Gastroesophageal sphincter (tissue), 4 donors: Measurements from ENCODE around the gene SUGCT. TPM values are rescaled to one million over a fixed set of nuclear protein-coding genes. Genes with fewer than 3 reads are reported as not detected.
A peak's percentile ranks its signal among the peaks of the same experiment; 100 is the strongest.

Experiments used
- ATAC-seq: fragments of 150-250 bp; one replicate; pipeline ENCODE4 v1.9.1; 2016; ENCODE audit warnings: mild to moderate bottlenecking, moderate library complexity
- H3K27ac ChIP-seq, 4 donors: fragments of 200-600 bp; sonication (generic) in 3 of 4; 1 replicate in 3 of 4; 2 replicates in 1 of 4; pipeline ENCODE4 v1.5.1; 2016 to 2019
- H3K27me3 ChIP-seq: fragments of 200-600 bp; sonication (generic); one replicate; pipeline ENCODE4 v1.5.1; 2019
- H3K36me3 ChIP-seq, 2 donors: fragments of 200-600 bp; sonication (generic); one replicate each; pipeline ENCODE4 v1.5.1; 2019; ENCODE audit warnings: control low read depth in 1 of 2
- H3K4me1 ChIP-seq, 3 donors: fragments of 200-600 bp; sonication (generic); 1 replicate in 2 of 3; 2 replicates in 1 of 3; pipeline ENCODE4 v1.5.1; 2016 to 2019; ENCODE audit warnings: control low read depth in 2 of 3
- H3K4me3 ChIP-seq, 2 donors: fragments of 200-600 bp; sonication (generic); one replicate each; pipeline ENCODE4 v1.5.1; 2019; ENCODE audit warnings: mild to moderate bottlenecking in 1 of 2, moderate library complexity in 1 of 2
- H3K9me3 ChIP-seq, 3 donors: fragments of 200-600 bp; sonication (generic); one replicate each; pipeline ENCODE4 v1.5.1; 2017 to 2019; ENCODE audit warnings: control low read depth in 2 of 3
- EP300 ChIP-seq: sonication (generic); formaldehyde crosslinking; IDR thresholded peaks from one replicate; pipeline ENCODE4 v1.6.1; 2017; ENCODE audit warnings: antibody characterized with exemption, mild to moderate bottlenecking
- POLR2A ChIP-seq, 2 donors: fragments of 450-650 bp; IDR thresholded peaks; one replicate each; pipeline ENCODE4 v1.6.1; 2017; ENCODE audit warnings: antibody characterized with exemption in 2 of 2, mild to moderate bottlenecking in 2 of 2, moderate library complexity in 1 of 2
- POLR2AphosphoS5 ChIP-seq: sonication (generic); formaldehyde crosslinking; IDR thresholded peaks from one replicate; pipeline ENCODE4 v1.6.1; 2017; ENCODE audit warnings: antibody characterized with exemption
- WGBS, 2 donors: methylation state at CpG; one replicate each; pipeline ENCODE4 v1.1.5; 2018; ENCODE audit warnings: low coverage in 1 of 2; 5-methylcytosine and 5-hydroxymethylcytosine counted together
- total RNA-seq, 4 donors: library from RNA; depleted of rRNA; stranded (reverse); fragments of >200 nt; gene quantifications; one replicate each; pipeline ENCODE4 v1.1.0, GENCODE V29; 2016
- TF ChIP-seq, protein P1 (sequence below), 4 experiments: fragments of 200-600 bp in 2 of 4; fragments of 450-650 bp in 2 of 4; sonication (generic) in 1 of 4; IDR thresholded peaks; one replicate each; pipeline ENCODE4 v1.5.1; 2017 to 2019; ENCODE audit warnings: antibody characterized with exemption in 4 of 4, mild to moderate bottlenecking in 2 of 4, moderate library complexity in 2 of 4

Gene SUGCT
- total RNA-seq, 4 donors from 2014 or later, result 1.2 to 17.3 (median 10.8) TPM

DNA sequence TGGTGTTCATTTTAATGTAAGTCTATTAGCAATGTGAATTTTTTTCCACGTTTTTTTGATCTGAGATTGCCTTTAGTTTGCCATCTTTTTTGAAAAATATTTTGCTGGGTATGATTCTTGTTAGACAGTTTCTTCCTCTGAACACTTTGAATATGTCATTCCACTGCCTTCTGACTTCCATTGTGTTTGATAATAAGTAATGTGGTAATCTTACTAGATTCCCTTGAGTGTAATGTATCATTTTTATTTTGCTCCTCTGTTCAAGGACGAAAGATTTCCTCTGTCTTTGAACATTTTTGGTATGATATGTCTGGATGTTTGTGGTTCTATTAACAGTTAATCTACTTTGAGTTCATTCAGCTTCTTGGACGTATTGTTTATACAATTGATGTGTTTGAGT, 371.4 kb downstream of the SUGCT start:
- H3K36me3 ChIP-seq, result no peaks in the 10 kb centered on the region
- whole genome bisulfite sequencing, 2 donors, result 66 to 75% methylated on average over 3 of the region's 3 CpGs

GRCh38 chr7:40507166-40507565, 372.4 kb downstream of the SUGCT start:
- ATAC-seq, result no peak
- WGBS, 2 donors, result 79 to 83% methylated on average over 6 of the region's 6 CpGs

More for the DNA sequence above, 371.4 kb downstream of the SUGCT start:
- no peak for ATAC-seq
- Histone ChIP-seq H3K27ac (no peak overlapping the region), H3K4me3 (no peak overlapping the region), H3K4me1 (peaks cover 0 to 10% (median 0%) of the 10 kb centered on the region in 3 donors), H3K9me3 (peaks cover 0 to 6% (median 0%) of the 10 kb centered on the region in 3 donors), H3K27me3 (no peaks in the 10 kb centered on the region)
- TF ChIP-seq EP300, result no peak
- TF ChIP-seq POLR2AphosphoS5, result no peak
- TF ChIP-seq, protein P1, sequence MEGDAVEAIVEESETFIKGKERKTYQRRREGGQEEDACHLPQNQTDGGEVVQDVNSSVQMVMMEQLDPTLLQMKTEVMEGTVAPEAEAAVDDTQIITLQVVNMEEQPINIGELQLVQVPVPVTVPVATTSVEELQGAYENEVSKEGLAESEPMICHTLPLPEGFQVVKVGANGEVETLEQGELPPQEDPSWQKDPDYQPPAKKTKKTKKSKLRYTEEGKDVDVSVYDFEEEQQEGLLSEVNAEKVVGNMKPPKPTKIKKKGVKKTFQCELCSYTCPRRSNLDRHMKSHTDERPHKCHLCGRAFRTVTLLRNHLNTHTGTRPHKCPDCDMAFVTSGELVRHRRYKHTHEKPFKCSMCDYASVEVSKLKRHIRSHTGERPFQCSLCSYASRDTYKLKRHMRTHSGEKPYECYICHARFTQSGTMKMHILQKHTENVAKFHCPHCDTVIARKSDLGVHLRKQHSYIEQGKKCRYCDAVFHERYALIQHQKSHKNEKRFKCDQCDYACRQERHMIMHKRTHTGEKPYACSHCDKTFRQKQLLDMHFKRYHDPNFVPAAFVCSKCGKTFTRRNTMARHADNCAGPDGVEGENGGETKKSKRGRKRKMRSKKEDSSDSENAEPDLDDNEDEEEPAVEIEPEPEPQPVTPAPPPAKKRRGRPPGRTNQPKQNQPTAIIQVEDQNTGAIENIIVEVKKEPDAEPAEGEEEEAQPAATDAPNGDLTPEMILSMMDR (IDR thresholded peaks at IDR 0.05), result no peak
- TF ChIP-seq POLR2A (IDR thresholded peaks at IDR 0.05), result no peak

GRCh38 chr7:40509287-40509996, 374.6 kb downstream of the SUGCT start:
- peak overlapping the region in 1 of 2 donors; percentile 7 for H3K4me3 ChIP-seq
- H3K9me3 ChIP-seq, result peaks cover 0 to 6% (median 0%) of the 10 kb centered on the region in 3 donors
- 60 to 81% methylated on average over 2 to 4 of the region's 4 CpGs for WGBS, 2 donors
- no peak for TF ChIP-seq EP300
- no peak for TF ChIP-seq POLR2A (IDR thresholded peaks at IDR 0.05)
- TF ChIP-seq, protein P1 (IDR thresholded peaks at IDR 0.05), result no peak
- no peak for TF ChIP-seq POLR2AphosphoS5
- ATAC-seq, result no peak
- H3K27me3 ChIP-seq, result no peaks in the 10 kb centered on the region
- H3K27ac ChIP-seq, result peak overlapping the region in 1 of 4 donors; percentile 41
- H3K4me1 ChIP-seq, result peaks cover 0 to 10% (median 0%) of the 10 kb centered on the region in 3 donors
- no peaks in the 10 kb centered on the region for H3K36me3 ChIP-seq

More at GRCh38 chr7:40507166-40507565, 372.4 kb downstream of the SUGCT start:
- TF ChIP-seq POLR2A (IDR thresholded peaks at IDR 0.05) (no peak), POLR2AphosphoS5 (no peak), EP300 (no peak)
- TF ChIP-seq, protein P1 (IDR thresholded peaks at IDR 0.05), result no peak
- H3K9me3 ChIP-seq, result peaks cover 0 to 6% (median 0%) of the 10 kb centered on the region in 3 donors
- no peaks in the 10 kb centered on the region for H3K36me3 ChIP-seq
- H3K27me3 ChIP-seq, result no peaks in the 10 kb centered on the region
- no peak overlapping the region for H3K4me3 ChIP-seq
- no peak overlapping the region for H3K27ac ChIP-seq
- peaks cover 0 to 10% (median 0%) of the 10 kb centered on the region in 3 donors for H3K4me1 ChIP-seq

DNA sequence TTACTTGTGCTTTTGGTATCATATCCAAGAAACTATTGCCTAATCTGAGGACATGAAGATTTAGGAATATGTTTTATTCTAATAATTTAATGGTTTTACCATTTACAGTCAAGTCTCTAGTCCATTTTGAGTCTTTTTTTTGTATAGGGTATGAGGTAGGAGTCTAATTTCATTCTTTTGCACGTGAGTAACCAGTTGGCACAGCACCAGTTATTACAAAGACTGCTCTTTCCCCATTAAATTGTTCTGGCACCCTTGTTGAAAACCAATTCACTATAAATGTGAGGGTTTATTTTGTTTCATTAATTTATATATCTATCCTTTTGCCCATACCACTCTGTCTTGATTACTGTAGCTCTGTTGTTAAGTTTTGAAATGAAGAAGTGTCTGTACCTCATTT, 381.6 kb downstream of the SUGCT start:
- H3K4me1 ChIP-seq, result peaks cover 0 to 4% (median 0%) of the 10 kb centered on the region in 3 donors
- TF ChIP-seq EP300 (no peak), POLR2A (IDR thresholded peaks at IDR 0.05) (no peak), POLR2AphosphoS5 (no peak)
- TF ChIP-seq, protein P1 (IDR thresholded peaks at IDR 0.05), result no peak
- 10 to 23% methylated on average over 1 of the region's 1 CpG for WGBS, 2 donors
- no peak overlapping the region for H3K27ac ChIP-seq
- H3K36me3 ChIP-seq, result no peaks in the 10 kb centered on the region
- ATAC-seq, result no peak
- H3K27me3 ChIP-seq, result no peaks in the 10 kb centered on the region
- H3K9me3 ChIP-seq, result no peaks in the 10 kb centered on the region
- H3K4me3 ChIP-seq, result no peak overlapping the region

- Histone ChIP-seq H3K36me3 (no peaks in the 10 kb centered on the region), H3K27ac (no peak overlapping the region), H3K4me1 (peaks cover 0 to 4% (median 0%) of the 10 kb centered on the region in 3 donors), H3K27me3 (no peaks in the 10 kb centered on the region), H3K9me3 (no peaks in the 10 kb centered on the region), H3K4me3 (no peak overlapping the region)
- 87 to 90% methylated on average over 3 of the region's 3 CpGs for WGBS, 2 donors
- no peak for ATAC-seq
- TF ChIP-seq, protein P1 (IDR thresholded peaks at IDR 0.05), result no peak
- TF ChIP-seq EP300 (no peak), POLR2A (IDR thresholded peaks at IDR 0.05) (no peak), POLR2AphosphoS5 (no peak)
Observed at GRCh38 chr7:40519009-40519408, 384.2 kb downstream of the SUGCT start.
